Measurements from ENCODE around the gene TSHZ1.

- TF ChIP-seq CTCF (conservative IDR thresholded peaks at IDR 0.05) (no peak), ZFX (IDR thresholded peaks at IDR 0.05) (no peak)
Observed at GRCh38 chr18:75238100-75238499, 27.5 kb downstream of the TSHZ1 start.
